Measurements from ENCODE around the gene COX7A2.

The COX7A2 gene

GRCh38 chr6:75287424-75287823 is 43.8 kb upstream of the COX7A2 start:
- H3K4me3 ChIP-seq (ENCODE audit: low read depth, low read length) = no peak overlapping the region
- no peak for TF ChIP-seq CTCF (IDR thresholded peaks at IDR 0.05; ENCODE audit: insufficient read depth, low read depth, low read length, missing control alignments)
- no peak for DNase-seq (ENCODE audit: low read depth)

DNA sequence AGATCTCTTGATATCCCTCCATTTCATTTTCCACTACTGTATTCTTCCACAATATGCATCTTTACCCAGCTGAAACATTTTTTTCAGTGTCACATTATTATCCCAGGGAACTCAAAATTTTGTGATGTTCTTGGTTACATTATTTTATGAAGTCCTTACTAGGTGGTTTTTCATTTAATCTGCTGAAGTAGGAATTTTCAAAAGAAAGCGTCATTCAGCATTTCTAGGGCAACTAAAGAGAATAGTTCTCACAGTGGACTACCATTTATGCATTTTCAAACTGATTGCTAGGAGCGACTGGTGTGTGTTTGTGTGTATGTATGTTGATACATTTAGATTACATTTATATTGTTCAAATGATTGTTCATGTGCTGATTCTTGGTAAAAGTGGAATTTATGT is 43.4 kb upstream of the COX7A2 start:
- TF ChIP-seq CTCF (IDR thresholded peaks at IDR 0.05; ENCODE audit: insufficient read depth, low read depth, low read length, missing control alignments) = no peak
- DNase-seq (ENCODE audit: low read depth) = no peak
- H3K4me3 ChIP-seq (ENCODE audit: low read depth, low read length) = peak overlapping the region; percentile 92; the same call in 1 of the 2 replicates

- H3K4me3 ChIP-seq (ENCODE audit: low read depth, low read length) = peak overlapping the region; percentile 92
- DNase-seq (ENCODE audit: low read depth) = peak; percentile 40
- TF ChIP-seq CTCF (IDR thresholded peaks at IDR 0.05; ENCODE audit: insufficient read depth, low read depth, low read length, missing control alignments) = no peak
Measured at GRCh38 chr6:75285283-75285639, 41.7 kb upstream of the COX7A2 start.

DNA sequence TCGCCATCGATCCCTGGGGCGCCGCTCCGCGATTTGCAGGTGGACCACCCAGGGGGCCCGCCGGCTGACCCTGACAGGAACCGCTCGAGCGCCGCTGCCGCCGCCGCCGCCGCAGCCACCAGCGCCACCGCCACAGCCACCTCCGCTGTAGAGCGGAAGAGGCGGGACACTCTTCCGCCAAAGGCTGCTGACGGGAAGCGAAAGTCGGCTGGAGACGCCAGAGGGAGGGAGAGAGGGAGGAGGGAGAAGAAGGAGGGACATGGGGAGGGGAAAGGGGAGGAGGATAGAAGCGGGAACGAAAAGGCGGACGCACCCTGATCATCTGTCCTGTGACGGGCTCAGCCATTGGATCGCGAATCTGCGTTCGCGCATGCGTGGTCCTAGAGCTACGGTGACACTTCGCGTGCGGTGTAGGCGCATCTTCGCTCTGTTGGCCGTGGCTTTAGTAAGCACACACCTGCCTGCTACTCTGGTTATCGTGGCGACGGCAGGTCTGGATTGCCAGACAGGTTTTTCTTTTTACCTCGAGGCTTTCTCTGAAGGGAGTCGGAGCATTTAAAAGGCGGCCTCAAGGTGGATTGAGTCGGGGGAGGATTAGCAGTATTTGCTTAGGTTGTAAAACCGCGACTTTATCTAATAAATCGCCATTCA is 41.2 kb upstream of the COX7A2 start, which contains the start of gene TMEM30A:
Gene TMEM30A (minus strand): TSS at position 161 of the 651 bp plus-strand sequence. CDS start 154 bp downstream, at position 7.
- no peak for TF ChIP-seq CTCF (IDR thresholded peaks at IDR 0.05; ENCODE audit: insufficient read depth, low read depth, low read length, missing control alignments)
- H3K4me3 ChIP-seq (ENCODE audit: low read depth, low read length) = peak within 1 kb of the TSS; percentile 92

DNA sequence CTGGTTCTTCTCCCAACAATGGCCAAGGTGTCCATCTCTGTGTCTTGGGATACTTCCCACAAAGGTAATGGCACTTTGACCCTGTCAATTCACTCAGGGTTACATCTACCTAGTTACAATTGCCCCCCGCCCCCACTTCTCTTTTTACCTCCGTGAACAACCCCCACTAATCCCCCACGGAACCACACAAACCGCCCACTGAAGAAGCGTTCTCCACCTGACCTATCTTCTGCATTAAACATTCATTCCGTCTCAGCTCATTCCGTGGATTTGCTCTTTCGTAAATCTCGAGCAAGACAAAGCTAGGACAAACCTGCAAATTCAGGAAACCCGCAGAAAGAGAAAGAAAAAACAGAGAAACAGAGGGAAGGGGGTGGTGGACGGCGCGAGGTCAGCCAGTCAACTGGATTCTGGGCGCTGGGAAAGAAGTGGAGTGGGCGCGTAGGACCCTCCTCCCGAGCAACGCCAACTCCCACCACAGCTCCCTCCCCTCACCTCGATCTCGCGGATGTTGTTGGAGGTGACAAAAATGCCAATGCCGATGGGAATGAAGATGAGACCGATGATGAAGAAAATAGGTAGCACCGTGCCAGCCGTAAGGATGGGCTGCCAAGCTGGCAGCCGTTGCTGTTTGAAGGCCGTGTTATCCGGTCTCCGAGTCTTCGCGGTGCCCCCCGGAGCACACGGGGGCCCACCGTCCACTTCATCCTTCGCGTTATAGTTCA is 40.5 kb upstream of the COX7A2 start:
- TF ChIP-seq CTCF (IDR thresholded peaks at IDR 0.05; ENCODE audit: insufficient read depth, low read depth, low read length, missing control alignments) = no peak
- DNase-seq (ENCODE audit: low read depth) = peak; percentile 31
- H3K4me3 ChIP-seq (ENCODE audit: low read depth, low read length) = peak overlapping the region; percentile 92

More for the DNA sequence above, 41.2 kb upstream of the COX7A2 start, which contains the start of gene TMEM30A:
- DNase-seq (ENCODE audit: low read depth) = peak; percentile 99

GRCh38 chr6:75282706-75283105 is 39.1 kb upstream of the COX7A2 start:
- H3K4me3 ChIP-seq (ENCODE audit: low read depth, low read length) = peak overlapping the region; percentile 92
- DNase-seq (ENCODE audit: low read depth) = no peak
- no peak for TF ChIP-seq CTCF (IDR thresholded peaks at IDR 0.05; ENCODE audit: insufficient read depth, low read depth, low read length, missing control alignments)

All from GM12865 (cell line).